Omental fat pad (tissue), 4 donors: ENCODE data around the gene PCF11. TPM values are rescaled to one million over a fixed set of nuclear protein-coding genes. Genes with fewer than 3 reads are reported as not detected.

Experiments used
- ATAC-seq: fragments of 150-250 bp; one replicate; pipeline ENCODE4 v1.9.1; 2016; ENCODE audit warnings: mild to moderate bottlenecking, moderate library complexity; ENCODE audit not compliant: low FRiP score
- DNase-seq: peaks from one replicate; pipeline ENCODE4 v3.0.0-alpha.2; 2019; ENCODE audit warnings: low spot score
- CTCF ChIP-seq, 3 donors: fragments of 450-650 bp; IDR thresholded peaks; one replicate each; pipeline ENCODE4 v1.5.1; 2016 to 2017; ENCODE audit warnings: antibody characterized with exemption in 3 of 3, mild to moderate bottlenecking in 3 of 3, moderate library complexity in 2 of 3
- total RNA-seq, 4 donors: library from RNA; depleted of rRNA; stranded (reverse); fragments of >200 nt; gene quantifications; one replicate each; pipeline ENCODE4 v1.1.0, GENCODE V29; 2016

The PCF11 gene
- total RNA-seq, 4 donors from 2014 or later = 67.2 to 120 (median 96.5) TPM

- ATAC-seq (no peak), DNase-seq (no peak)
- TF ChIP-seq CTCF (IDR thresholded peaks at IDR 0.05) = no peak
Measured at GRCh38 chr11:83139310-83139709, 17.6 kb upstream of the PCF11 start.

GRCh38 chr11:83140691-83141455 lies 16.1 kb upstream of the PCF11 start:
- ATAC-seq (no peak), DNase-seq (no peak)
- TF ChIP-seq CTCF (IDR thresholded peaks at IDR 0.05) = no peak

- no peak for TF ChIP-seq CTCF (IDR thresholded peaks at IDR 0.05)
- ATAC-seq (no peak), DNase-seq (no peak)
Measured at GRCh38 chr11:83147895-83148294, 9.0 kb upstream of the PCF11 start.

GRCh38 chr11:83150450-83150849 lies 6.5 kb upstream of the PCF11 start:
- no peak for ATAC-seq
- no peak for TF ChIP-seq CTCF (IDR thresholded peaks at IDR 0.05)
- DNase-seq = no peak

- ATAC-seq (no peak), DNase-seq (no peak)
- no peak for TF ChIP-seq CTCF (IDR thresholded peaks at IDR 0.05)
Measured at GRCh38 chr11:83151274-83151977, 5.5 kb upstream of the PCF11 start.

GRCh38 chr11:83152264-83152663 lies 4.7 kb upstream of the PCF11 start:
- no peak for TF ChIP-seq CTCF (IDR thresholded peaks at IDR 0.05)
- no peak for DNase-seq
- ATAC-seq = no peak

GRCh38 chr11:83153764-83154163 lies 3.2 kb upstream of the PCF11 start:
- no peak for DNase-seq
- no peak for ATAC-seq
- no peak for TF ChIP-seq CTCF (IDR thresholded peaks at IDR 0.05)
